GM13977 (cell line): ENCODE results near the gene OST4.
A peak's percentile ranks its signal among the peaks of the same experiment; 100 is the strongest.

Experiments used
- DNase-seq: peaks from one replicate; pipeline ENCODE4 v3.0.0; 2012; ENCODE audit warnings: low spot score
- in situ Hi-C: fragments of 300-500 bp; cut with MboI; formaldehyde crosslinking; loops from one replicate; pipeline ENCODE4 v1.12.0; 2022; ENCODE audit warnings: low sequenced_read_pairs, low pct_unique_long_range_greater_than_20kb, mixed read lengths, inconsistent platforms; ENCODE audit not compliant: unreplicated experiment
- TF ChIP-seq, protein P1 (sequence below): IDR thresholded peaks from 2 replicates; pipeline ENCODE4 v1.5.1; 2012; ENCODE audit warnings: mild to moderate bottlenecking, control low read depth; ENCODE audit not compliant: insufficient read depth; ENCODE audit errors: extremely low read depth, missing control alignments

OST4 gene

GRCh38 chr2:27053321-27053720 lies 18.1 kb downstream of the OST4 start:
- no peak for DNase-seq
- in situ Hi-C loops, result no loop called here
- TF ChIP-seq, protein P1, sequence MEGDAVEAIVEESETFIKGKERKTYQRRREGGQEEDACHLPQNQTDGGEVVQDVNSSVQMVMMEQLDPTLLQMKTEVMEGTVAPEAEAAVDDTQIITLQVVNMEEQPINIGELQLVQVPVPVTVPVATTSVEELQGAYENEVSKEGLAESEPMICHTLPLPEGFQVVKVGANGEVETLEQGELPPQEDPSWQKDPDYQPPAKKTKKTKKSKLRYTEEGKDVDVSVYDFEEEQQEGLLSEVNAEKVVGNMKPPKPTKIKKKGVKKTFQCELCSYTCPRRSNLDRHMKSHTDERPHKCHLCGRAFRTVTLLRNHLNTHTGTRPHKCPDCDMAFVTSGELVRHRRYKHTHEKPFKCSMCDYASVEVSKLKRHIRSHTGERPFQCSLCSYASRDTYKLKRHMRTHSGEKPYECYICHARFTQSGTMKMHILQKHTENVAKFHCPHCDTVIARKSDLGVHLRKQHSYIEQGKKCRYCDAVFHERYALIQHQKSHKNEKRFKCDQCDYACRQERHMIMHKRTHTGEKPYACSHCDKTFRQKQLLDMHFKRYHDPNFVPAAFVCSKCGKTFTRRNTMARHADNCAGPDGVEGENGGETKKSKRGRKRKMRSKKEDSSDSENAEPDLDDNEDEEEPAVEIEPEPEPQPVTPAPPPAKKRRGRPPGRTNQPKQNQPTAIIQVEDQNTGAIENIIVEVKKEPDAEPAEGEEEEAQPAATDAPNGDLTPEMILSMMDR, result no peak

- in situ Hi-C loops, result no loop called here
- TF ChIP-seq, protein P1, result no peak
- DNase-seq, result no peak
Measured at GRCh38 chr2:27051902-27052645, 19.4 kb downstream of the OST4 start.

DNA sequence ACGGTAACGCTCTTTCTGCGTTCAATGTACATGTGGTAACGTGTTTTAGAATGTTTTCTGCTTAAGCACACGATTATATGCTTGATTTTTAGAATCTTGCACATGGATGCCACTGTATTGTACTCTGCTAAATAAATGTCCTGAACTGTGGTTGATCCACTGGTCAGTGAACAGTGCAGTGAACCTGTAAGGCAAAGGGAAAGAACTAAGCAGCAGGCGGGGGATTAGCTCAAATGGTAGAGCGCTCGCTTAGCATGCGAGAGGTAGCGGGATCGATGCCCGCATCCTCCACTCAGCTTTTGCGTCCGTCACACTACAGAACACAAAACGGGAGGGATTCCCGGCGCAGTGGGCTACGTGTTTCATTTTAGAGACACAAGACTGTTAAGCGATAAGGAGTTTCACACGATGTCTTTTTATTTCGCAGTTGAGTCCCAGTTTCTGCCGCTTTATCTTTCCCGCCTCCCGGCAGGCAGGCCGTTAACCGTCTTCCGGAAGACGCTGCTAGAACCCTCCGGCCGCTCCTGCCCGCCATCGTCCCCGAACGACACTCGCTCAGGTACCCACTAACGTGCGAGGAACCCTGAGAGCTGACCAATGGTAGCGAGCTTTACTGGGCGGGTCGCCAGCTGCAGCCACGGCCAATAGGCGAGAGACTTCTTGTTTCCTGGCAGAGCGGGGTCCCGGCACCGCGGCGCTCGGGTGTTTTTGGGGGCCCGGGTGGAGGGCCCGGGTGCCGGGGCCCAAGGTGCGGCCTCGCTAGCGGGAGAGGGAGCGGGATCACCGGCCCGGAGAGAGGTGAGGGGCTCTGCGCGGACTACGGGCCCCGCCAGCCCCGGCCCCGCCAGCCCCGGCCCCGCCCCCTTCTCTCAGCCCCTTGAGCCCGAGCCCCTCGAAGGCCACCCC lies 20.2 kb downstream of the OST4 start, which contains the start of gene AGBL5:
Gene AGBL5 (plus strand): TSS at position 673 of the 906 bp plus-strand sequence. CDS start 1,291 bp downstream, outside the sequence.
- in situ Hi-C loops, result no loop called here
- peak; percentile 100 for DNase-seq

GRCh38 chr2:27050281-27050995 lies 21.0 kb downstream of the OST4 start:
- DNase-seq, result peak; percentile 88
- TF ChIP-seq, protein P1, result no peak
- in situ Hi-C loops, result no loop called here

More for the DNA sequence above, 20.2 kb downstream of the OST4 start, which contains the start of gene AGBL5:
- TF ChIP-seq, protein P1, result no peak

GRCh38 chr2:27049422-27050280 lies 21.8 kb downstream of the OST4 start:
- TF ChIP-seq, protein P1, result peak; percentile 29
- in situ Hi-C loops, result no loop called here

More at GRCh38 chr2:27049422-27050280, 21.8 kb downstream of the OST4 start:
- DNase-seq, result peak; percentile 81
